ENCODE results near the gene MTMR11. TPM values are rescaled to one million over a fixed set of nuclear protein-coding genes. Genes with fewer than 3 reads are reported as not detected.

The MTMR11 gene
- total and polyA plus RNA-seq, 10 of the 15 experiments (the other 5 are each of a cell fraction or from before 2014, with no cell fraction given) = 0.35 to 1.1 (median 0.73) TPM

DNA sequence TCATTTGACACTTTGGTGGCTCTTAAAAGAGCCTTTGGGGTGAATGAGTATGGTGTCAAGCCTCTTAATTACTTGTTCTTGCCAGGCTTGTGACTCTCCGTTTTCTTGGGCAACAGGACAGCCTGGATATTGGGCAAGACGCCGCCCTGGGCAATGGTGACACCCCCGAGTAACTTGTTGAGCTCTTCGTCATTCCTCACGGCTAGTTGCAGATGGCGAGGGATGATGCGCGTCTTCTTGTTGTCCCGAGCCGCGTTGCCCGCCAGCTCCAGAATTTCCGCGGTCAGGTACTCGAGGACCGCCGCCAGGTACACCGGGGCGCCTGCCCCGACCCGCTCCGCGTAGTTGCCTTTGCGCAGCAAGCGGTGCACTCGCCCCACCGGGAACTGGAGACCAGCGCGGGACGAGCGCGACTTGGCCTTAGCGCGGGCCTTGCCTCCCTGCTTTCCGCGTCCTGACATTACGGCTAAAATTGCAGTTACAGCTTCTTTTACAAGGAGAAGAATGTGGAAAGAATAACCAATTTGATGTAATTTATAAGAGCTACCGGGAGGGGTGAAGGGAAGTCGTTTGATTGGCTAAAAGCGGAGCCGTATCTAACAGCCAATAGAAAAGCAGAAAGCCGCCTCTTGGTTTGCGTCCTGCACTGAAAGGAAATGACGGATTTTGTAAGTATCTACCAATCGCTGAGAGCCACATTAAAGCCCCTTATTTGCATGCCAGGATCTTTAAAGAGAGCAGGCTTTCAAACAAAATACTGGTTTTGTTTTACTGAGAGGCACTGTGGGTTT is 49.0 kb downstream of the MTMR11 start (continued):
- peak; percentile 87 for TF ChIP-seq POLR2A (IDR thresholded peaks at IDR 0.05; ENCODE audit: low read depth, low read length)
- TF ChIP-seq EED (IDR thresholded peaks at IDR 0.05; ENCODE audit: low read depth) = no peak
- no peak for TF ChIP-seq CHD4 (IDR thresholded peaks at IDR 0.05)
- peak; percentile 54; the same call in 1 of the 2 replicates for TF ChIP-seq CHD2 (IDR thresholded peaks at IDR 0.05; ENCODE audit: borderline replicate concordance, low read depth, low read length)
- no peak for TF ChIP-seq RAD21 (IDR thresholded peaks at IDR 0.05; ENCODE audit: insufficient read depth, low read depth, low read length)
- peak; percentile 96 for TF ChIP-seq BACH1 (IDR thresholded peaks at IDR 0.05; ENCODE audit: borderline replicate concordance)
- no peak; the same call in 1 of the 2 replicates for TF ChIP-seq TAF1 (IDR thresholded peaks at IDR 0.05; ENCODE audit: borderline replicate concordance, low read depth, low read length)
- TF ChIP-seq HDAC6 (IDR thresholded peaks at IDR 0.05; ENCODE audit: unreplicated experiment) = no peak
- TF ChIP-seq ESRRA (IDR thresholded peaks at IDR 0.05; ENCODE audit: low read length) = no peak
- no peak; the same call in 1 of the 2 replicates for TF ChIP-seq PML (IDR thresholded peaks at IDR 0.05; ENCODE audit: low read length)
- peak; percentile 89 for TF ChIP-seq LARP7 (IDR thresholded peaks at IDR 0.05)
- TF ChIP-seq, protein P1, sequence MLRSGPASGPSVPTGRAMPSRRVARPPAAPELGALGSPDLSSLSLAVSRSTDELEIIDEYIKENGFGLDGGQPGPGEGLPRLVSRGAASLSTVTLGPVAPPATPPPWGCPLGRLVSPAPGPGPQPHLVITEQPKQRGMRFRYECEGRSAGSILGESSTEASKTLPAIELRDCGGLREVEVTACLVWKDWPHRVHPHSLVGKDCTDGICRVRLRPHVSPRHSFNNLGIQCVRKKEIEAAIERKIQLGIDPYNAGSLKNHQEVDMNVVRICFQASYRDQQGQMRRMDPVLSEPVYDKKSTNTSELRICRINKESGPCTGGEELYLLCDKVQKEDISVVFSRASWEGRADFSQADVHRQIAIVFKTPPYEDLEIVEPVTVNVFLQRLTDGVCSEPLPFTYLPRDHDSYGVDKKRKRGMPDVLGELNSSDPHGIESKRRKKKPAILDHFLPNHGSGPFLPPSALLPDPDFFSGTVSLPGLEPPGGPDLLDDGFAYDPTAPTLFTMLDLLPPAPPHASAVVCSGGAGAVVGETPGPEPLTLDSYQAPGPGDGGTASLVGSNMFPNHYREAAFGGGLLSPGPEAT (IDR thresholded peaks at IDR 0.05; ENCODE audit: low read depth) = 0 out of 2 replicates have a peak, but pooled peaks have one; percentile 6
- TF ChIP-seq KLF5 (IDR thresholded peaks at IDR 0.05; ENCODE audit: partially characterized antibody) = no peak
- TF ChIP-seq RUNX3 (IDR thresholded peaks at IDR 0.05; ENCODE audit: low read length) = no peak
- TF ChIP-seq KDM1A (IDR thresholded peaks at IDR 0.05; ENCODE audit: borderline replicate concordance) = no peak
- TF ChIP-seq, protein P2, sequence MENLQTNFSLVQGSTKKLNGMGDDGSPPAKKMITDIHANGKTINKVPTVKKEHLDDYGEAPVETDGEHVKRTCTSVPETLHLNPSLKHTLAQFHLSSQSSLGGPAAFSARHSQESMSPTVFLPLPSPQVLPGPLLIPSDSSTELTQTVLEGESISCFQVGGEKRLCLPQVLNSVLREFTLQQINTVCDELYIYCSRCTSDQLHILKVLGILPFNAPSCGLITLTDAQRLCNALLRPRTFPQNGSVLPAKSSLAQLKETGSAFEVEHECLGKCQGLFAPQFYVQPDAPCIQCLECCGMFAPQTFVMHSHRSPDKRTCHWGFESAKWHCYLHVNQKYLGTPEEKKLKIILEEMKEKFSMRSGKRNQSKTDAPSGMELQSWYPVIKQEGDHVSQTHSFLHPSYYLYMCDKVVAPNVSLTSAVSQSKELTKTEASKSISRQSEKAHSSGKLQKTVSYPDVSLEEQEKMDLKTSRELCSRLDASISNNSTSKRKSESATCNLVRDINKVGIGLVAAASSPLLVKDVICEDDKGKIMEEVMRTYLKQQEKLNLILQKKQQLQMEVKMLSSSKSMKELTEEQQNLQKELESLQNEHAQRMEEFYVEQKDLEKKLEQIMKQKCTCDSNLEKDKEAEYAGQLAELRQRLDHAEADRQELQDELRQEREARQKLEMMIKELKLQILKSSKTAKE (IDR thresholded peaks at IDR 0.05; ENCODE audit: low read depth, poor library complexity, severe bottlenecking) = no peak
- 0 out of 2 replicates have a peak, but pooled peaks have one; percentile 46 for TF ChIP-seq STAT1 (conservative IDR thresholded peaks at IDR 0.05)
- peak; percentile 70 for TF ChIP-seq KAT2A (conservative IDR thresholded peaks at IDR 0.05; ENCODE audit: control insufficient read depth, low read depth, low read length)
- TF ChIP-seq, protein P3, sequence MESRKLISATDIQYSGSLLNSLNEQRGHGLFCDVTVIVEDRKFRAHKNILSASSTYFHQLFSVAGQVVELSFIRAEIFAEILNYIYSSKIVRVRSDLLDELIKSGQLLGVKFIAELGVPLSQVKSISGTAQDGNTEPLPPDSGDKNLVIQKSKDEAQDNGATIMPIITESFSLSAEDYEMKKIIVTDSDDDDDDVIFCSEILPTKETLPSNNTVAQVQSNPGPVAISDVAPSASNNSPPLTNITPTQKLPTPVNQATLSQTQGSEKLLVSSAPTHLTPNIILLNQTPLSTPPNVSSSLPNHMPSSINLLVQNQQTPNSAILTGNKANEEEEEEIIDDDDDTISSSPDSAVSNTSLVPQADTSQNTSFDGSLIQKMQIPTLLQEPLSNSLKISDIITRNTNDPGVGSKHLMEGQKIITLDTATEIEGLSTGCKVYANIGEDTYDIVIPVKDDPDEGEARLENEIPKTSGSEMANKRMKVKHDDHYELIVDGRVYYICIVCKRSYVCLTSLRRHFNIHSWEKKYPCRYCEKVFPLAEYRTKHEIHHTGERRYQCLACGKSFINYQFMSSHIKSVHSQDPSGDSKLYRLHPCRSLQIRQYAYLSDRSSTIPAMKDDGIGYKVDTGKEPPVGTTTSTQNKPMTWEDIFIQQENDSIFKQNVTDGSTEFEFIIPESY (IDR thresholded peaks at IDR 0.05) = 0 out of 2 replicates have a peak, but pooled peaks have one; percentile 26
- no peak; the same call in 1 of the 2 replicates for TF ChIP-seq FOXM1 (IDR thresholded peaks at IDR 0.05; ENCODE audit: low read depth, low read length)
- TF ChIP-seq, protein P4, sequence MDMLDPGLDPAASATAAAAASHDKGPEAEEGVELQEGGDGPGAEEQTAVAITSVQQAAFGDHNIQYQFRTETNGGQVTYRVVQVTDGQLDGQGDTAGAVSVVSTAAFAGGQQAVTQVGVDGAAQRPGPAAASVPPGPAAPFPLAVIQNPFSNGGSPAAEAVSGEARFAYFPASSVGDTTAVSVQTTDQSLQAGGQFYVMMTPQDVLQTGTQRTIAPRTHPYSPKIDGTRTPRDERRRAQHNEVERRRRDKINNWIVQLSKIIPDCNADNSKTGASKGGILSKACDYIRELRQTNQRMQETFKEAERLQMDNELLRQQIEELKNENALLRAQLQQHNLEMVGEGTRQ (IDR thresholded peaks at IDR 0.05; ENCODE audit: borderline replicate concordance, low read depth, low read length) = no peak; the same call in 1 of the 2 replicates
- no peak for TF ChIP-seq FOXK2 (IDR thresholded peaks at IDR 0.05)
- TF ChIP-seq SP1 (IDR thresholded peaks at IDR 0.05; ENCODE audit: low read depth, low read length) = peak; percentile 77
- TF ChIP-seq CBX5 (IDR thresholded peaks at IDR 0.05; ENCODE audit: low read depth) = no peak
- peak; percentile 94 for TF ChIP-seq POLR2AphosphoS5 (IDR thresholded peaks at IDR 0.05; ENCODE audit: low read length)
- TF ChIP-seq BMI1 (IDR thresholded peaks at IDR 0.05; ENCODE audit: borderline replicate concordance) = no peak

Measured in GM12878 (cell line).